NOMO-1 treated with dmso at 0.1 percent for 144 hours (cell line): Measurements from ENCODE around the gene PIGL.
"Not testable (repeated sequence)": the region's sequence is repeated elsewhere in the genome, so short reads cannot be mapped to it uniquely, and the experiment has no call there.

Source experiments
- DNase-seq: peaks from one replicate; lab custom pipeline; 2025; ENCODE audit not compliant: unreplicated experiment; lab: John Stamatoyannopoulos, UW

Gene PIGL

GRCh38 chr17:16273499-16273898 is 56.5 kb downstream of the PIGL start:
- no peak for DNase-seq

GRCh38 chr17:16273929-16274339 is 56.9 kb downstream of the PIGL start:
- DNase-seq = no peak

- no peak for DNase-seq
Measured at GRCh38 chr17:16275024-16275423, 58.0 kb downstream of the PIGL start.

GRCh38 chr17:16277163-16277562 is 60.2 kb downstream of the PIGL start:
- no peak for DNase-seq

- DNase-seq = no peak
Measured at GRCh38 chr17:16281351-16281750, 64.3 kb downstream of the PIGL start.

- no peak for DNase-seq
Measured at GRCh38 chr17:16282522-16282921, 65.5 kb downstream of the PIGL start.

GRCh38 chr17:16283705-16284104 is 66.7 kb downstream of the PIGL start:
- no peak for DNase-seq

GRCh38 chr17:16285646-16286008 is 68.6 kb downstream of the PIGL start:
- no peak for DNase-seq

GRCh38 chr17:16286009-16286946 is 69.3 kb downstream of the PIGL start:
- DNase-seq = peak; percentile 99

GRCh38 chr17:16286947-16287562 is 70.0 kb downstream of the PIGL start:
- DNase-seq = peak; percentile 4

- peak; percentile 94 for DNase-seq
Measured at GRCh38 chr17:16287563-16288027, 70.6 kb downstream of the PIGL start.

- no peak for DNase-seq
Measured at GRCh38 chr17:16288860-16289571, 72.0 kb downstream of the PIGL start.

- no peak for DNase-seq
Measured at GRCh38 chr17:16293931-16294330, 76.9 kb downstream of the PIGL start.

- DNase-seq = no peak
Measured at GRCh38 chr17:16294560-16294959, 77.5 kb downstream of the PIGL start.

GRCh38 chr17:16296072-16296471 is 79.1 kb downstream of the PIGL start:
- not testable (repeated sequence) for DNase-seq

- DNase-seq = no peak
Measured at GRCh38 chr17:16297367-16298139, 80.5 kb downstream of the PIGL start.

GRCh38 chr17:16298140-16298662 is 81.2 kb downstream of the PIGL start:
- no peak for DNase-seq

GRCh38 chr17:16300554-16300953 is 83.5 kb downstream of the PIGL start:
- no peak for DNase-seq

GRCh38 chr17:16301963-16302855 is 85.2 kb downstream of the PIGL start:
- no peak for DNase-seq

GRCh38 chr17:16302856-16303255 is 85.8 kb downstream of the PIGL start:
- DNase-seq = no peak
